IMR-90 (cell line): ENCODE results near the gene CFDP1. TPM values are rescaled to one million over a fixed set of nuclear protein-coding genes. Genes with fewer than 3 reads are reported as not detected.
"Not testable (repeated sequence)": the region's sequence is repeated elsewhere in the genome, so short reads cannot be mapped to it uniquely, and the experiment has no call there.

Experiments
- ATAC-seq: fragments of 200-7000 bp; cut with Tn5 transposase; 2 replicates; pipeline ENCODE4 v1.9.1; 2020; ENCODE audit warnings: low read depth, mild to moderate bottlenecking, moderate library complexity
- BruUV-seq: library from RNA; stranded (reverse); fragments of 400-500 nt; replicated peaks from 2 replicates; lab custom pipeline; 2021; lab: Mats Ljungman, UMichigan
- CTCF ChIA-PET: fragments of 300-600 bp; formaldehyde crosslinking; extraction: SDS; loops from one replicate; lab custom pipeline; 2021; ENCODE audit warnings: antibody characterized with exemption; lab: Yijun Ruan, JAX
- POLR2A ChIA-PET: fragments of 300-600 bp; sonication (Branson Sonifier 250); formaldehyde crosslinking; loops from one replicate; lab custom pipeline; 2022; ENCODE audit warnings: antibody characterized with exemption; ENCODE audit not compliant: unreplicated experiment; lab: Charles Lee
- DNase-seq: peaks from one replicate; pipeline ENCODE4 v3.0.0; 2013
- H2AFZ ChIP-seq: replicated peaks from 2 replicates; pipeline ENCODE3; 2013; ENCODE audit warnings: low read length, mild to moderate bottlenecking; ENCODE audit not compliant: poor library complexity
- H2AK5ac ChIP-seq: 2 replicates; pipeline ENCODE4 v1.6.1; 2013; ENCODE audit warnings: low read depth, low read length, inconsistent platforms
- H2AK9ac ChIP-seq: replicated peaks from 2 replicates; pipeline ENCODE3; 2013; ENCODE audit warnings: mild to moderate bottlenecking, low read depth, low read length, moderate library complexity; ENCODE audit not compliant: poor library complexity
- H2BK120ac ChIP-seq: 2 replicates; pipeline ENCODE4 v1.6.1; 2013; ENCODE audit warnings: low read depth, low read length, inconsistent platforms
- H2BK15ac ChIP-seq: 3 replicates; pipeline ENCODE4 v1.6.1; 2013; ENCODE audit warnings: low read depth, low read length, inconsistent platforms
- H2BK20ac ChIP-seq: 2 replicates; pipeline ENCODE4 v1.6.1; 2013; ENCODE audit warnings: low read depth, mild to moderate bottlenecking, inconsistent platforms, low read length, moderate library complexity
- H2BK5ac ChIP-seq: 2 replicates; pipeline ENCODE4 v1.6.1; 2013; ENCODE audit warnings: mild to moderate bottlenecking, low read depth, low read length, inconsistent platforms; ENCODE audit not compliant: poor library complexity, severe bottlenecking
- H3K14ac ChIP-seq: replicated peaks from 2 replicates; pipeline ENCODE4 v1.6.1; 2013; ENCODE audit warnings: low read depth, low read length, inconsistent platforms
- H3K18ac ChIP-seq: 2 replicates; pipeline ENCODE4 v1.6.1; 2013; ENCODE audit warnings: low read depth, low read length, control low read depth
- H3K23ac ChIP-seq: 2 replicates; pipeline ENCODE4 v1.6.1; 2013; ENCODE audit warnings: low read depth, low read length, inconsistent platforms
- H3K27ac ChIP-seq: 2 replicates; pipeline ENCODE4 v1.5.1; 2013; ENCODE audit warnings: mild to moderate bottlenecking, control low read depth, low read length; ENCODE audit not compliant: insufficient read depth
- H3K27me3 ChIP-seq: 2 replicates; pipeline ENCODE4 v1.6.1; 2013; ENCODE audit warnings: low read length; ENCODE audit not compliant: control insufficient read depth, insufficient read depth
- H3K36me3 ChIP-seq: 2 replicates; pipeline ENCODE4 v1.6.1; 2013; ENCODE audit warnings: low read length, mixed read lengths; ENCODE audit not compliant: control insufficient read depth, insufficient read depth
- H3K4ac ChIP-seq: 2 replicates; pipeline ENCODE4 v1.6.1; 2013; ENCODE audit warnings: low read depth, low read length, inconsistent platforms
- H3K4me1 ChIP-seq: 2 replicates; pipeline ENCODE4 v1.6.1; 2013; ENCODE audit warnings: low read length, mixed read lengths; ENCODE audit not compliant: control insufficient read depth, insufficient read depth
- H3K4me2 ChIP-seq: 2 replicates; pipeline ENCODE4 v1.6.1; 2013; ENCODE audit warnings: low read depth, mild to moderate bottlenecking, control low read depth, low read length, moderate library complexity
- H3K4me3 ChIP-seq: 2 replicates; pipeline ENCODE4 v1.5.1; 2013; ENCODE audit warnings: low read depth, mild to moderate bottlenecking, control low read depth, low read length, moderate library complexity; ENCODE audit not compliant: insufficient read depth
- H3K56ac ChIP-seq: 2 replicates; pipeline ENCODE4 v1.6.1; 2013; ENCODE audit warnings: low read length, inconsistent platforms; ENCODE audit not compliant: insufficient read depth; ENCODE audit errors: extremely low read depth
- H3K79me1 ChIP-seq, 2 experiments: 2 replicates each; pipeline ENCODE4 v1.6.1; 2013; ENCODE audit warnings: low read length in 2 of 2, inconsistent platforms in 1 of 2, low read depth in 1 of 2
- H3K9ac ChIP-seq: 2 replicates; pipeline ENCODE4 v1.6.1; 2013; ENCODE audit warnings: low read depth, low read length, control low read depth
- H3K9me1 ChIP-seq: 2 replicates; pipeline ENCODE4 v1.6.1; 2013; ENCODE audit warnings: low read length, inconsistent platforms; ENCODE audit not compliant: insufficient read depth
- H3K9me3 ChIP-seq: 2 replicates; pipeline ENCODE4 v1.6.1; 2013; ENCODE audit warnings: low read length; ENCODE audit not compliant: control insufficient read depth, insufficient read depth
- H4K20me1 ChIP-seq: 2 replicates; pipeline ENCODE4 v1.6.1; 2013; ENCODE audit warnings: low read length, inconsistent platforms; ENCODE audit not compliant: insufficient read depth
- H4K5ac ChIP-seq: 2 replicates; pipeline ENCODE4 v1.6.1; 2013; ENCODE audit warnings: mild to moderate bottlenecking, low read depth, low read length, control low read depth
- H4K8ac ChIP-seq, 2 experiments: 2 replicates each; pipeline ENCODE4 v1.6.1; 2013; ENCODE audit warnings: low read depth in 2 of 2, low read length in 2 of 2, control low read depth in 1 of 2, inconsistent platforms in 1 of 2
- H4K91ac ChIP-seq: 2 replicates; pipeline ENCODE4 v1.6.1; 2013; ENCODE audit warnings: low read depth, low read length, inconsistent platforms; ENCODE audit not compliant: insufficient read depth
- WGBS, 2 experiments: methylation state at CpG; one replicate each; pipeline versions ENCODE4 v1.1.5 to v1.1.7; 2013; ENCODE audit warnings: missing lambda C conversion rate in 2 of 2; ENCODE audit not compliant: insufficient read length in 1 of 2; ENCODE audit errors: extremely low coverage in 2 of 2; 5-methylcytosine and 5-hydroxymethylcytosine counted together
- dilution Hi-C: fragments of 300-500 bp; cut with HindIII; formaldehyde crosslinking; loops from one replicate; pipeline ENCODE4 v1.14.3; 2018; ENCODE audit warnings: low sequenced_read_pairs; ENCODE audit not compliant: unreplicated experiment
- in situ Hi-C: fragments of 300-500 bp; cut with MboI; formaldehyde crosslinking; loops from 3 replicates; pipeline ENCODE4 v1.14.3; 2019; ENCODE audit warnings: low sequenced_read_pairs, inconsistent platforms, mixed read lengths
- intact Hi-C: fragments of 100-400 bp; cut with micrococcal nuclease; formaldehyde crosslinking; loops from 2 replicates; pipeline ENCODE4 v1.10.0; 2022
- polyA plus RNA-seq, 3 experiments: library from polyadenylated mRNA; depleted of rRNA; stranded (reverse); fragments of >200 nt; gene quantifications; 2 replicates each; pipeline ENCODE4 v1.2.3, GENCODE V29; 2012; ENCODE audit warnings: low replicate concordance in 1 of 3
- total RNA-seq: library from RNA; depleted of rRNA; stranded (reverse); fragments of >200 nt; gene quantifications from 2 replicates; pipeline ENCODE4 v1.2.3, GENCODE V29; 2012

Gene CFDP1
- total and polyA plus RNA-seq, 2 of the 4 experiments (the other 2 are of a cell fraction) = 15.6 to 38.7 TPM

- H3K23ac ChIP-seq, ATAC-seq, H2BK15ac ChIP-seq, H4K5ac ChIP-seq, H3K9me3 ChIP-seq, H2BK5ac ChIP-seq, H3K4me2 ChIP-seq, BruUV-seq, H3K27me3 ChIP-seq, H4K20me1 ChIP-seq, H3K27ac ChIP-seq, H3K4ac ChIP-seq, H3K56ac ChIP-seq, H2AFZ ChIP-seq, DNase-seq, H3K79me1 ChIP-seq, H3K9ac ChIP-seq, H3K18ac ChIP-seq, dilution Hi-C loops, intact Hi-C loops, H3K36me3 ChIP-seq, POLR2A ChIA-PET, in situ Hi-C loops, H3K9me1 ChIP-seq, H3K4me3 ChIP-seq: not testable (repeated sequence)
- Histone ChIP-seq H2AK9ac (peak overlapping the region; percentile 15), H2AK5ac (peak overlapping the region; percentile 13), H2BK20ac (peak overlapping the region; percentile 37; the same call in 1 of the 2 replicates), H4K91ac (0 out of 2 replicates have a peak overlapping the region, but pooled peaks have one; percentile 28), H3K4me1 (peaks cover 11% of the 10 kb centered on the region), H4K8ac (peak overlapping the region in 1 of 2 experiments; percentile 40; a peak in 1 of 4 replicates), H3K14ac (0 out of 2 replicates have a peak overlapping the region, but pooled peaks have one; percentile 30), H2BK120ac (peak overlapping the region; percentile 52; the same call in 1 of the 2 replicates)
- CTCF ChIA-PET = interaction anchor here (0.6 kb wide), 1 partner anchor 119 kb away, joined by 3 read pairs; no protein-coding TSS in a partner anchor
- 94% methylated on average over 8 of the region's 10 CpGs; no CpG with 5 or more reads in 1 of the 2 experiments for WGBS, 2 experiments
These were observed 160.7 kb downstream of the CFDP1 start for GRCh38 chr16:75272629-75273028.
